Measurements from ENCODE around the gene PSMA8.
"Not testable (repeated sequence)": the region's sequence is repeated elsewhere in the genome, so short reads cannot be mapped to it uniquely, and the experiment has no call there.

Gene PSMA8

GRCh38 chr18:26238718-26239117 lies 105.0 kb downstream of the PSMA8 start:
- DNase-seq: not testable (repeated sequence)

- DNase-seq: not testable (repeated sequence)
Observed at GRCh38 chr18:26242392-26242791, 108.7 kb downstream of the PSMA8 start.
